Colonic mucosa (tissue), 4 donors: ENCODE measurements around the gene GET4. TPM values are rescaled to one million over a fixed set of nuclear protein-coding genes. Genes with fewer than 3 reads are reported as not detected.

Experiments
- DNase-seq: peaks from one replicate; pipeline ENCODE4 v3.0.0-alpha.2; 2020
- H3K27ac ChIP-seq: fragments of 200-600 bp; one replicate; pipeline ENCODE4 v1.8.0; 2021
- H3K27me3 ChIP-seq: fragments of 200-600 bp; one replicate; pipeline ENCODE4 v1.8.0; 2021
- H3K36me3 ChIP-seq: fragments of 200-600 bp; one replicate; pipeline ENCODE4 v1.8.0; 2021
- H3K4me1 ChIP-seq: fragments of 200-600 bp; one replicate; pipeline ENCODE4 v1.8.0; 2021; ENCODE audit warnings: mild to moderate bottlenecking
- H3K4me3 ChIP-seq: fragments of 200-600 bp; one replicate; pipeline ENCODE4 v1.8.0; 2021
- H3K9ac ChIP-seq, 2 donors: one replicate each; pipeline ENCODE4 v1.7.0; 2013; ENCODE audit warnings: control low read depth in 2 of 2, low read depth in 2 of 2, low read length in 2 of 2
- H3K9me3 ChIP-seq: fragments of 200-600 bp; one replicate; pipeline ENCODE4 v1.8.0; 2021
- intact Hi-C: fragments of 100-400 bp; cut with DNase I; formaldehyde crosslinking; loops from one replicate; pipeline ENCODE4 v1.14.1; 2022
- total RNA-seq, 2 donors: library from RNA; stranded (reverse); fragmentation: NEBNext Ultra II Directional in 1 of 2; extraction: Animal tissue kit (Norgen Biotek cat#: 25700) in 1 of 2; gene quantifications; one replicate each; pipeline ENCODE4 v1.2.1, GENCODE V29; 2021
- TF ChIP-seq, protein P1 (sequence below): fragments of 200-600 bp; IDR thresholded peaks from one replicate; pipeline ENCODE4 v1.8.0; 2022; ENCODE audit warnings: antibody characterized with exemption, mild to moderate bottlenecking
- donor health status: healthy.
- donor health status: DM: no; HTN: no; CAD: no.
- donor health status: DM: no; HTN: no; CAD: no.

Gene GET4
- total RNA-seq, 2 donors from 2014 or later, result 33.0 to 35.9 TPM

DNA sequence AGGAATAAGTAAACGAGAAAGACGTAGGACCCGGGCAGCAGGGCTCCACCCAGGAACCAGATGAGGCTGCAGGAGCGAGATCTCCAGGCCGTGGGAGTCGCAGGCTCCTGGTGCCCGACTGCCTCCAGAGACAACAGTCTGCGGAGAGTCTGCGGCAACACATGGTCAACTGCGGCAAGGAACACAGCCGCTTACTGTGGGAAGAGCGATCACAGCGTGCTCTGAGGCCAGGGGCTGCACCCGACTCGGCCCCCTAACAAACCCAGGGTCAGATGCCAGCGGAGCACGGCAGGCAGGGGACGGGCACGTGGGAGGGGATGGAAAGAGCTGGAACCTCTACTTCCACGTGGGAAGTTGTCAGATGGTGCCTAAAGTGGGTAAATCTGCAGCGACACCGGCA lies 26.6 kb downstream of the GET4 start:
- no peak overlapping the region for H3K27ac ChIP-seq
- H3K4me3 ChIP-seq, result no peak overlapping the region
- no peak overlapping the region for H3K9ac ChIP-seq
- no peaks in the 10 kb centered on the region for H3K27me3 ChIP-seq
- TF ChIP-seq, protein P1, sequence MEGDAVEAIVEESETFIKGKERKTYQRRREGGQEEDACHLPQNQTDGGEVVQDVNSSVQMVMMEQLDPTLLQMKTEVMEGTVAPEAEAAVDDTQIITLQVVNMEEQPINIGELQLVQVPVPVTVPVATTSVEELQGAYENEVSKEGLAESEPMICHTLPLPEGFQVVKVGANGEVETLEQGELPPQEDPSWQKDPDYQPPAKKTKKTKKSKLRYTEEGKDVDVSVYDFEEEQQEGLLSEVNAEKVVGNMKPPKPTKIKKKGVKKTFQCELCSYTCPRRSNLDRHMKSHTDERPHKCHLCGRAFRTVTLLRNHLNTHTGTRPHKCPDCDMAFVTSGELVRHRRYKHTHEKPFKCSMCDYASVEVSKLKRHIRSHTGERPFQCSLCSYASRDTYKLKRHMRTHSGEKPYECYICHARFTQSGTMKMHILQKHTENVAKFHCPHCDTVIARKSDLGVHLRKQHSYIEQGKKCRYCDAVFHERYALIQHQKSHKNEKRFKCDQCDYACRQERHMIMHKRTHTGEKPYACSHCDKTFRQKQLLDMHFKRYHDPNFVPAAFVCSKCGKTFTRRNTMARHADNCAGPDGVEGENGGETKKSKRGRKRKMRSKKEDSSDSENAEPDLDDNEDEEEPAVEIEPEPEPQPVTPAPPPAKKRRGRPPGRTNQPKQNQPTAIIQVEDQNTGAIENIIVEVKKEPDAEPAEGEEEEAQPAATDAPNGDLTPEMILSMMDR, result no peak
- H3K36me3 ChIP-seq, result no peaks in the 10 kb centered on the region
- intact Hi-C loops, result no loop called here
- no peaks in the 10 kb centered on the region for H3K9me3 ChIP-seq
- DNase-seq, result no peak
- peaks cover 4% of the 10 kb centered on the region for H3K4me1 ChIP-seq

DNA sequence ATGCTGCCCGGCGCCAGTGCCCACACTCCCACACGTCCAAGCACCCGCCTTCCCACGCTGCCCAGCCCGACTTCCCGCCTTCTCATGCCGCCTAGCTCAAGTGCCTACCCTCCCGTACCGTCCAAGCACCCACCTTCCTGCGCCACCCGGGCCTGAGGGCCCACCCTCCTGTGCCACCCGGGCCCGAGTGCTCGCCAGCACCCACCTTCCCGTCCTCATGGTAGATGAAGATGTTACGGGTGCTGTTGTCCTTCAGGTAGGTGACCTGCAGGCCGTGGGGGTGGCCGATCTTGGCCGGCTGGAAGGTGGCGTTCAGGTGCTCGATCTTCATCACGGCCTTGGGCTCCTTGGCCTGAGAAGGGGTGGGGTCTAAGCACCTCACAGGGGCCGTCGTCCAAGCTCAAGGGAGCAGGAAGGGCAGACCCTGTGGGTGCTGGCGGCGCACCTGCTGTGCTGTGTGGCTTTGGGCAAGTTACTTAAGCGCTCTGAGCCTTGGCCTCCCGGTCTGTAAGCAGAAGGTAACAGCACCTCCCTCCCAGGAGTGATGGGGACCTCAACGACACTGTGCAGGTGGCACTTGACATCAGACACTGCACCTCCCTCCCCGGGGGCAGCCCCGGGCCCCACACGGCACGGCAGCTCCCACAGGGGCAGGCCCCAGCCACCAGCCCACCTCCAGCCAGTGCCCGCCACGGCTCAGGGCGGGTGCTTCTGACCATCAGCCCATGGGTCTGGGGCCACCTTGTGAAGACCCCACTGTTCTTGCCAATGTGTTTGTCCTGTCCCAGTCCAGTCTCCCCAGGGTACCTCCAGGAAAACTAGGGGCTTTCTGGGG lies 27.8 kb downstream of the GET4 start:
- H3K4me1 ChIP-seq, result peaks cover 9% of the 10 kb centered on the region
- no peaks in the 10 kb centered on the region for H3K9me3 ChIP-seq
- no peak overlapping the region for H3K4me3 ChIP-seq
- intact Hi-C loops, result no loop called here
- no peak for DNase-seq
- no peaks in the 10 kb centered on the region for H3K27me3 ChIP-seq
- no peak overlapping the region for H3K9ac ChIP-seq
- H3K27ac ChIP-seq, result no peak overlapping the region
- TF ChIP-seq, protein P1, result no peak
- no peaks in the 10 kb centered on the region for H3K36me3 ChIP-seq

DNA sequence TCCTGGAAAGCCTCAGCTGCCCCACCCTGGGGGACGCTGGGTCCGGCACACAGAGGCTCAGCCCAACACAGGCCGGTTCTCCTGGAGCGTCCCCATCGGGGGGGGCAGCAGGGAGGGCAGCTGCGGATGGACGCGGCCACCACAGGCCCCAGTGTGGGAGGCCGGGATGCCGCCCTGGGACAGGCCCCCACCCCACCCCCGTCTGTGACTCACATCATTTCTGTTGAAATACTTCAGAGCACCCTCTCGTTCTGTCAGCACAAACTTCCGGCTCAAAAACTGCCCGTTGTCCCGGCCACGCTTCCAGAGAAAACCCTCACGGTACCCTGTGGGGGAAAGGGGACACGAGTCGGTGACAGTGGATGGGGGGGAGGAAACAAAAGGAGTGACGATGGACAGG lies 28.5 kb downstream of the GET4 start:
- DNase-seq, result no peak
- Histone ChIP-seq H3K36me3 (no peaks in the 10 kb centered on the region), H3K4me1 (peaks cover 9% of the 10 kb centered on the region), H3K9ac (no peak overlapping the region), H3K9me3 (no peaks in the 10 kb centered on the region), H3K4me3 (no peak overlapping the region), H3K27me3 (no peaks in the 10 kb centered on the region), H3K27ac (no peak overlapping the region)
- intact Hi-C loops, result loop anchor here (5.0 kb wide), 1 partner anchor 67 kb away; no protein-coding TSS in a partner anchor
- TF ChIP-seq, protein P1, result no peak

DNA sequence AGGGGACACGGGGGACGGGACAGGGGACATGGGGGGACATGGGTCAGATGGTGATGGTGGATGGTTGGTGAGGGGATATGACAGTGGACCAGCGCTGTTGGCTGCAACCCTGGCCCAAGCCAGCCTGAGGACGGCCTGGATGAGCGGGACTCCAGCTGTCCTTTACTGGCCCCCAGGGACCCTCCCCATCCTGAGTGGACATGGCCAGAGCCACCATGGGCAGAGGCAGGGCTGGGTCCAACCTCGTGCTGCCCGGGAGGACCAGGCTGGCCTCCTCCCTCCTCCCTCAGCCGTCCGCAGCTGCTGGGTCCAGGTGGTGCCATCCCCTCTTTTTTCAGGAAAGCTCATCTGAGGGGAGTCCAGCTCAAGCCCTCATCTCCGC lies 30.4 kb downstream of the GET4 start:
- Histone ChIP-seq H3K4me1 (peaks cover 5% of the 10 kb centered on the region), H3K4me3 (no peak overlapping the region), H3K27ac (no peak overlapping the region), H3K9me3 (no peaks in the 10 kb centered on the region), H3K27me3 (no peaks in the 10 kb centered on the region), H3K9ac (no peak overlapping the region), H3K36me3 (no peaks in the 10 kb centered on the region)
- DNase-seq, result no peak
- TF ChIP-seq, protein P1, result no peak
- intact Hi-C loops, result loop anchor here (5.0 kb wide), 1 partner anchor 66 kb away; no protein-coding TSS in a partner anchor

DNA sequence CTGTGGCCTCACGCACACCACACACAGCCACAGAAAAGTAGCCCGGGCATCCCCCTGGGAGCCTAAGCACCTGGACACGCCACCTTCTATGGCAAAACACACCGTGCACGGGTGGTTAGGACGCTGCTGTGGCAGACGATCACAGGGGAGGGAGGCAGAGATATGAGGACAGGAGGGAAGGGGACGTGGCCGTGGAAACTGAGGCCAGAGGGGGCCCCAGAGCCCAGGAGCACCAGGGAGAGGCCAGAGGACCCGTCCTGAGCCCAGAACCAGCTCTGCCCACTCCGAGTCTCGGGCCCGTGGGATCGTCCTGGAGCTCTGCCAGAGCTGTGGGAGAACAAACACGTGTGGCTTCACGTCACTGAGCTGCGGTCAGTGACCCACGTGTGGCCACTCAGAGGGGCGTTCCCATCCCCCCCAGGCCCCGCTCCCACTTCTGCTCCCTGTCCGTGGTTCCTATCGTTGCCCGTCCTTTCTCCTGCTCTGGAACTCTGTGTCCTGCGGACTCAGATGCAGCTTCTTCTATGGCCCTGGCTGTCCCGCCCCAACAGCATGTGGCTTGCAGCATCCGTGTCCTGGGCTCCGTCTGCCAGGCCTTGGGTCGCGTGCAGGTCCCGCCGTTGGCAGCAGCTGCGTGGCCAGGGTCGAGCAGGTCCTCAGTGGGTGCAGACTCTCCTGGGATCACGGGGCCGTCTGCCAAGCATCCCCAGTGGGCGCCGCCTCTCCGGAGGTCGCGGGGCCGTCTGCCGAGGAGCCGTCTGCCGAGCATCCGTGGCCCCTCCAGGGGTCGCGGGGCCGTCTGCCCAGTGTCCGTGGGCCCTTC lies 31.0 kb downstream of the GET4 start:
- no peaks in the 10 kb centered on the region for H3K36me3 ChIP-seq
- TF ChIP-seq, protein P1, result no peak
- no peak overlapping the region for H3K9ac ChIP-seq
- H3K4me3 ChIP-seq, result no peak overlapping the region
- no peak overlapping the region for H3K27ac ChIP-seq
- intact Hi-C loops, result loop anchor here (5.0 kb wide), 1 partner anchor 65 kb away; no protein-coding TSS in a partner anchor
- H3K4me1 ChIP-seq, result peaks cover 5% of the 10 kb centered on the region
- H3K27me3 ChIP-seq, result no peaks in the 10 kb centered on the region
- DNase-seq, result no peak
- no peaks in the 10 kb centered on the region for H3K9me3 ChIP-seq
